CD14-positive monocyte (primary cell): ENCODE measurements around the gene SPATS2L. TPM values are rescaled to one million over a fixed set of nuclear protein-coding genes. Genes with fewer than 3 reads are reported as not detected.

Experiments used
- DNase-seq, 3 donors: peaks; one replicate each; pipeline ENCODE4 v3.0.0-alpha.2; 2011 to 2022
- H2AFZ ChIP-seq: 2 replicates; pipeline ENCODE4 v1.6.0; 2012; ENCODE audit warnings: mild to moderate bottlenecking, low read depth, low read length, inconsistent platforms; ENCODE audit not compliant: insufficient read depth, poor library complexity, severe bottlenecking
- H3K27ac ChIP-seq, 2 donors: 1 replicate in 1 of 2; 2 replicates in 1 of 2; pipeline ENCODE4 v1.5.1; 2012 to 2013; ENCODE audit warnings: low read length in 2 of 2, control low read depth in 1 of 2, inconsistent platforms in 1 of 2, low read depth in 1 of 2, mild to moderate bottlenecking in 1 of 2
- H3K27me3 ChIP-seq, 2 donors: one replicate each; pipeline versions ENCODE4 v1.6.0 to v1.6.1; 2011 to 2013; ENCODE audit warnings: low read length in 2 of 2; ENCODE audit not compliant: control insufficient read depth in 2 of 2, insufficient read depth in 2 of 2
- H3K36me3 ChIP-seq, 2 donors: replicated peaks in 1 of 2; 1 replicate in 1 of 2; 2 replicates in 1 of 2; pipeline versions ENCODE4 v1.5.1 to v1.6.1; 2012 to 2013; ENCODE audit warnings: low read length in 2 of 2, control low read depth in 1 of 2, inconsistent platforms in 1 of 2, mild to moderate bottlenecking in 1 of 2; ENCODE audit not compliant: insufficient read depth in 2 of 2, control insufficient read depth in 1 of 2
- H3K4me1 ChIP-seq, 2 donors: 1 replicate in 1 of 2; 2 replicates in 1 of 2; pipeline versions ENCODE4 v1.5.1 to v1.6.1; 2012 to 2013; ENCODE audit warnings: low read length in 2 of 2, control low read depth in 1 of 2, inconsistent platforms in 1 of 2, mild to moderate bottlenecking in 1 of 2, moderate library complexity in 1 of 2; ENCODE audit not compliant: insufficient read depth in 2 of 2, control insufficient read depth in 1 of 2
- H3K4me2 ChIP-seq: replicated peaks from 2 replicates; pipeline ENCODE3; 2012; ENCODE audit warnings: low read length, moderate library complexity, mild to moderate bottlenecking; ENCODE audit not compliant: poor library complexity, severe bottlenecking; ENCODE audit errors: extremely low read depth
- H3K4me3 ChIP-seq, 3 experiments: fragments of 200-600 bp in 1 of 3; sonication (generic) in 1 of 3; replicated peaks in 1 of 3; 1 replicate in 2 of 3; 2 replicates in 1 of 3; pipeline ENCODE4 v1.5.1; 2011 to 2013; ENCODE audit warnings: low read length in 3 of 3, mild to moderate bottlenecking in 3 of 3, control low read depth in 2 of 3, low read depth in 2 of 3, inconsistent platforms in 1 of 3, moderate library complexity in 1 of 3
- H3K79me2 ChIP-seq: 2 replicates; pipeline ENCODE4 v1.6.0; 2012; ENCODE audit warnings: mild to moderate bottlenecking, control low read depth, inconsistent platforms, low read length, moderate library complexity; ENCODE audit not compliant: insufficient read depth
- H3K9ac ChIP-seq: 2 replicates; pipeline ENCODE4 v1.6.0; 2017; ENCODE audit warnings: low read length, mild to moderate bottlenecking; ENCODE audit not compliant: insufficient read depth, poor library complexity, severe bottlenecking
- H3K9me3 ChIP-seq, 2 donors: replicated peaks in 1 of 2; 1 replicate in 1 of 2; 2 replicates in 1 of 2; pipeline versions ENCODE4 v1.5.1 to v1.6.1; 2012 to 2013; ENCODE audit warnings: low read length in 2 of 2, control low read depth in 1 of 2; ENCODE audit not compliant: control insufficient read depth in 1 of 2, insufficient read depth in 1 of 2
- H4K20me1 ChIP-seq: 2 replicates; pipeline ENCODE4 v1.6.0; 2012; ENCODE audit warnings: mild to moderate bottlenecking, low read length, control low read depth, moderate library complexity; ENCODE audit not compliant: insufficient read depth
- H3K27ac Mint-ChIP-seq, 7 donors: one replicate each; pipeline ENCODE4 v1.8.0; 2020; ENCODE audit warnings: mild to moderate bottlenecking in 7 of 7, mixed read lengths in 7 of 7, moderate library complexity in 6 of 7, inconsistent platforms in 2 of 7
- H3K27me3 Mint-ChIP-seq, 3 donors: one replicate each; pipeline ENCODE4 v1.8.0; 2021 to 2022; ENCODE audit warnings: low read depth in 3 of 3, mild to moderate bottlenecking in 3 of 3, mixed read lengths in 3 of 3, moderate library complexity in 3 of 3, inconsistent platforms in 1 of 3
- H3K36me3 Mint-ChIP-seq, 2 donors: one replicate each; pipeline ENCODE4 v1.8.0; 2020; ENCODE audit warnings: mixed read lengths in 2 of 2, inconsistent platforms in 1 of 2, mild to moderate bottlenecking in 1 of 2
- H3K4me1 Mint-ChIP-seq: one replicate; pipeline ENCODE4 v1.8.0; 2020; ENCODE audit warnings: mild to moderate bottlenecking, mixed read lengths
- H3K4me3 Mint-ChIP-seq, 2 donors: one replicate each; pipeline ENCODE4 v1.8.0; 2020; ENCODE audit warnings: mild to moderate bottlenecking in 2 of 2, mixed read lengths in 2 of 2, moderate library complexity in 1 of 2
- H3K9me3 Mint-ChIP-seq, 7 donors: one replicate each; pipeline ENCODE4 v1.8.0; 2020 to 2022; ENCODE audit warnings: mixed read lengths in 7 of 7, mild to moderate bottlenecking in 6 of 7, moderate library complexity in 6 of 7, inconsistent platforms in 2 of 7
- CTCF ChIP-seq: fragments of 200-600 bp; IDR thresholded peaks from one replicate; pipeline ENCODE4 v1.8.0; 2022; ENCODE audit warnings: antibody characterized with exemption, mild to moderate bottlenecking
- WGBS: methylation state at CpG from one replicate; pipeline ENCODE4 v1.1.5; 2013; ENCODE audit warnings: missing lambda C conversion rate; ENCODE audit not compliant: insufficient coverage; 5-methylcytosine and 5-hydroxymethylcytosine counted together
- intact Hi-C, 2 donors: fragments of 100-400 bp; cut with micrococcal nuclease; formaldehyde crosslinking; loops; one replicate each; pipeline versions ENCODE4 v1.15.0 to v1.15.1; 2023
- polyA minus RNA-seq: library from RNA; depleted of rRNA, polyadenylated mRNA; stranded (reverse); fragments of >200 nt; gene quantifications from 2 replicates; pipeline ENCODE4 v1.2.3, GENCODE V29; 2012
- polyA plus RNA-seq, 3 donors: library from polyadenylated mRNA; depleted of rRNA in 1 of 3; unstranded in 2 of 3; stranded (reverse) in 1 of 3; fragments of 300-500 nt in 2 of 3; fragments of >200 nt in 1 of 3; fragmentation: Illumina TruSeq in 2 of 3; gene quantifications; 1 replicate in 2 of 3; 2 replicates in 1 of 3; pipeline ENCODE4 v1.2.3, GENCODE V29; 2012 to 2021
- total RNA-seq, 12 experiments: library from RNA in 1 of 12; stranded (reverse) in 1 of 12; fragments of 120-200 nt in 1 of 12; gene quantifications; one replicate each; pipeline ENCODE4 v1.2.4 and lab custom pipeline; 2013 to 2026; ENCODE audit warnings: mixed read lengths in 6 of 12, inconsistent platforms in 1 of 12

The SPATS2L gene
- 5.8 TPM for total RNA-seq (2013)
- polyA plus RNA-seq (1 to 10 TPM; 2.7 to 5.2 (median 3.2) TPM), polyA minus RNA-seq (1.7 and 4.2 TPM in 2 replicates), total RNA-seq (lab: John Stamatoyannopoulos, UW) (6.4 to 27.5 (median 7.9) reads per million in 11 experiments)

GRCh38 chr2:200306196-200306930 is at the start of gene SPATS2L:
SPATS2L (plus strand) TSS chr2:200306693; CDS start chr2:200389245, 82,552 bp downstream.
- Mint-ChIP-seq H3K36me3 (peaks cover 0 to 7% of the 10 kb centered on the region in 2 donors), H3K4me3 (peak within 1 kb of the TSS; percentile 92 to 97), H3K9me3 (peaks cover 0 to 2% (median 0%) of the 10 kb centered on the region in 7 donors), H3K4me1 (peaks cover 17% of the 10 kb centered on the region), H3K27ac (peak within 1 kb of the TSS in 4 of 7 donors; percentile 23 to 84 (median 65)), H3K27me3 (peaks cover 16 to 23% (median 21%) of the 10 kb centered on the region in 3 donors)
- Histone ChIP-seq H4K20me1 (no peaks in the 10 kb centered on the region), H3K27ac (no peak within 1 kb of the TSS), H3K4me2 (peak within 1 kb of the TSS; percentile 90), H3K4me1 (peaks cover 10 to 14% of the 10 kb centered on the region in 2 donors), H3K9ac (peak within 1 kb of the TSS; percentile 69), H3K79me2 (peaks cover 10% of the 10 kb centered on the region), H3K27me3 (peaks cover 4 to 26% of the 10 kb centered on the region in 2 donors), H3K9me3 (no peaks in the 10 kb centered on the region), H3K4me3 (peak within 1 kb of the TSS; percentile 50 to 85 (median 78)), H2AFZ (peak within 1 kb of the TSS; percentile 91), H3K36me3 (no peaks in the 10 kb centered on the region)
- DNase-seq: peak in 2 of 3 donors; percentile 11 to 15
- under 1% methylated on average over 68 of the region's 69 CpGs for WGBS
- TF ChIP-seq CTCF: no peak
- intact Hi-C loops: no loop called here

- H2AFZ ChIP-seq: no peak overlapping the region
- no peak overlapping the region for H3K4me3 ChIP-seq
- 100% methylated on average over 2 of the region's 6 CpGs for WGBS
- DNase-seq: no peak
- Mint-ChIP-seq H3K36me3 (no peaks in the 10 kb centered on the region), H3K4me1 (peaks cover 8% of the 10 kb centered on the region), H3K4me3 (no peak overlapping the region), H3K27ac (no peak overlapping the region), H3K27me3 (peaks cover 0 to 4% (median 3%) of the 10 kb centered on the region in 3 donors), H3K9me3 (peaks cover 0 to 1% (median 0%) of the 10 kb centered on the region in 7 donors)
- H3K36me3 ChIP-seq: no peaks in the 10 kb centered on the region
- no peak for TF ChIP-seq CTCF
- H4K20me1 ChIP-seq: no peaks in the 10 kb centered on the region
- intact Hi-C loops: no loop called here
- H3K4me1 ChIP-seq: no peaks in the 10 kb centered on the region
- H3K9ac ChIP-seq: no peak overlapping the region
- H3K79me2 ChIP-seq: no peaks in the 10 kb centered on the region
- H3K9me3 ChIP-seq: no peaks in the 10 kb centered on the region
- H3K27ac ChIP-seq: no peak overlapping the region
- no peak overlapping the region for H3K4me2 ChIP-seq
- H3K27me3 ChIP-seq: no peaks in the 10 kb centered on the region
These were observed 48.9 kb upstream of the SPATS2L start for GRCh38 chr2:200257570-200257969.
